PFSK-1 (cell line): ENCODE data around the gene INPP5A.

Experiments
- FOXP2 ChIP-seq: optimal IDR thresholded peaks from 2 replicates; pipeline ENCODE3; 2011; ENCODE audit warnings: borderline replicate concordance, control low read depth, inconsistent platforms; ENCODE audit not compliant: insufficient read depth; ENCODE audit errors: extremely low read length, extremely low read depth
- POLR2AphosphoS5 ChIP-seq: IDR thresholded peaks from 2 replicates; pipeline ENCODE4 v1.6.1; 2012; ENCODE audit warnings: low read depth, mild to moderate bottlenecking, control low read depth, low read length, moderate library complexity
- REST ChIP-seq, 2 experiments: IDR thresholded peaks; 2 replicates each; pipeline versions ENCODE4 v1.6.1 to v1.8.0; 2011 to 2012; ENCODE audit warnings: low read depth in 2 of 2, low read length in 2 of 2, control low read depth in 1 of 2, inconsistent platforms in 1 of 2, mild to moderate bottlenecking in 1 of 2, moderate library complexity in 1 of 2; ENCODE audit not compliant: insufficient read depth in 1 of 2
- SIN3A ChIP-seq: IDR thresholded peaks from 2 replicates; pipeline ENCODE4 v1.6.1; 2012; ENCODE audit warnings: mild to moderate bottlenecking, low read length, moderate library complexity, borderline replicate concordance; ENCODE audit not compliant: insufficient read depth
- TAF1 ChIP-seq: IDR thresholded peaks from 2 replicates; pipeline ENCODE4 v1.6.1; 2012; ENCODE audit warnings: low read length, control low read depth, borderline replicate concordance; ENCODE audit not compliant: insufficient read depth

INPP5A gene

GRCh38 chr10:132790470-132790869 is 252.9 kb downstream of the INPP5A start:
- TF ChIP-seq REST (IDR thresholded peaks at IDR 0.05; ENCODE audit: insufficient read depth in 1 of 2, low read depth in 2 of 2, low read length in 2 of 2), result no peak

GRCh38 chr10:132790934-132791829 is 253.6 kb downstream of the INPP5A start:
- no peak for TF ChIP-seq FOXP2
- no peak for TF ChIP-seq TAF1
- TF ChIP-seq REST (IDR thresholded peaks at IDR 0.05; ENCODE audit: insufficient read depth in 1 of 2, low read depth in 2 of 2, low read length in 2 of 2), result no peak
- no peak for TF ChIP-seq SIN3A
- TF ChIP-seq POLR2AphosphoS5, result no peak

- TF ChIP-seq REST (IDR thresholded peaks at IDR 0.05; ENCODE audit: insufficient read depth in 1 of 2, low read depth in 2 of 2, low read length in 2 of 2) (no peak), TAF1 (no peak), FOXP2 (no peak), SIN3A (no peak), POLR2AphosphoS5 (no peak)
These were observed 255.2 kb downstream of the INPP5A start for GRCh38 chr10:132792796-132793195.

GRCh38 chr10:132793213-132793612 is 255.6 kb downstream of the INPP5A start:
- TF ChIP-seq TAF1 (no peak), SIN3A (no peak), REST (IDR thresholded peaks at IDR 0.05; ENCODE audit: insufficient read depth in 1 of 2, low read depth in 2 of 2, low read length in 2 of 2) (no peak), POLR2AphosphoS5 (no peak), FOXP2 (no peak)
